ENCODE measurements around the gene TRIM56. TPM values are rescaled to one million over a fixed set of nuclear protein-coding genes. Genes with fewer than 3 reads are reported as not detected.

The TRIM56 gene
- total RNA-seq, 1 donor from 2014 or later = 9.4 TPM

GRCh38 chr7:101137651-101138212 lies 52.5 kb downstream of the TRIM56 start:
- no peak for DNase-seq (ENCODE audit: low read depth)
- no peak for TF ChIP-seq CTCF (conservative IDR thresholded peaks at IDR 0.05; ENCODE audit: low read depth, low read length)
- no peak overlapping the region for H3K4me3 ChIP-seq (ENCODE audit: low read depth, low read length)

- TF ChIP-seq CTCF (conservative IDR thresholded peaks at IDR 0.05; ENCODE audit: low read depth, low read length) = peak; percentile 77
- DNase-seq (ENCODE audit: low read depth) = peak; percentile 91
- H3K4me3 ChIP-seq (ENCODE audit: low read depth, low read length) = no peak overlapping the region
Measured at GRCh38 chr7:101138213-101138870, 53.1 kb downstream of the TRIM56 start.

- TF ChIP-seq CTCF (conservative IDR thresholded peaks at IDR 0.05; ENCODE audit: low read depth, low read length) = no peak
- DNase-seq (ENCODE audit: low read depth) = no peak
- H3K4me3 ChIP-seq (ENCODE audit: low read depth, low read length) = no peak overlapping the region
Measured at GRCh38 chr7:101140339-101140699, 55.0 kb downstream of the TRIM56 start.

- DNase-seq (ENCODE audit: low read depth) = no peak
- no peak overlapping the region for H3K4me3 ChIP-seq (ENCODE audit: low read depth, low read length)
- TF ChIP-seq CTCF (conservative IDR thresholded peaks at IDR 0.05; ENCODE audit: low read depth, low read length) = no peak
Measured at GRCh38 chr7:101140746-101141382, 55.6 kb downstream of the TRIM56 start.

Other genes with a start within 250 kb of the TRIM56 start
- 11.4 and 18.4 TPM in 2 replicates for gene SLC12A9, start 232.8 kb upstream of the TRIM56 start, total RNA-seq
- gene TRIP6, start 218.1 kb upstream of the TRIM56 start, total RNA-seq = 112 and 117 TPM in 2 replicates
- 83.3 and 154 TPM in 2 replicates for gene SRRT, start 210.4 kb upstream of the TRIM56 start, total RNA-seq
- gene UFSP1, start 195.8 kb upstream of the TRIM56 start, total RNA-seq = 0.58 and 4.3 TPM in 2 replicates
- gene ACHE, start 189.6 kb upstream of the TRIM56 start, total RNA-seq = 0.51 and 3.3 TPM in 2 replicates
- gene MUC3A, start 135.9 kb upstream of the TRIM56 start, total RNA-seq = not detected in 2 replicates
- 1.7 TPM in 1 of 2 replicates, not detected in the other for gene MUC12, start 115.9 kb upstream of the TRIM56 start, total RNA-seq
- not detected in 2 replicates for gene MUC17, start 65.4 kb upstream of the TRIM56 start, total RNA-seq
- gene SERPINE1, start 41.6 kb downstream of the TRIM56 start, total RNA-seq = 160 and 249 TPM in 2 replicates
- 178 and 190 TPM in 2 replicates for gene AP1S1, start 69.0 kb downstream of the TRIM56 start, total RNA-seq
- 1.4 and 20.9 TPM in 2 replicates for gene VGF, start 80.1 kb downstream of the TRIM56 start, total RNA-seq
- 0.12 TPM in 1 of 2 replicates, not detected in the other for gene NAT16, start 94.8 kb downstream of the TRIM56 start, total RNA-seq
- not detected in 2 replicates for gene MOGAT3, start 115.6 kb downstream of the TRIM56 start, total RNA-seq
- 75.0 and 78.3 TPM in 2 replicates for gene PLOD3, start 132.1 kb downstream of the TRIM56 start, total RNA-seq
- gene ZNHIT1, start 132.7 kb downstream of the TRIM56 start, total RNA-seq = 119 and 129 TPM in 2 replicates
- gene CLDN15, start 152.3 kb downstream of the TRIM56 start, total RNA-seq = 1.9 and 3.3 TPM in 2 replicates
- 189 and 215 TPM in 2 replicates for gene FIS1, start 159.6 kb downstream of the TRIM56 start, total RNA-seq
- 36.6 and 45.3 TPM in 2 replicates for gene IFT22, start 236.3 kb downstream of the TRIM56 start, total RNA-seq

Data from epithelial cell of proximal tubule (primary cell).